NCI-H1092 (cell line): Measurements from ENCODE around the gene RBM45.

Source experiments
- DNase-seq: peaks from one replicate; lab custom pipeline; 2025; lab: John Stamatoyannopoulos, UW

Gene RBM45

GRCh38 chr2:178159966-178160365, 47.7 kb downstream of the RBM45 start:
- no peak for DNase-seq

- no peak for DNase-seq
Measured at GRCh38 chr2:178160601-178161000, 48.4 kb downstream of the RBM45 start.

- DNase-seq: no peak
Measured at GRCh38 chr2:178163395-178163794, 51.2 kb downstream of the RBM45 start.

- DNase-seq: no peak
Measured at GRCh38 chr2:178163911-178164310, 51.7 kb downstream of the RBM45 start.

- no peak for DNase-seq
Measured at GRCh38 chr2:178173657-178174056, 61.4 kb downstream of the RBM45 start.

- DNase-seq: no peak
Measured at GRCh38 chr2:178177066-178177679, 64.9 kb downstream of the RBM45 start.
